ENCODE results near the gene DGLUCY.

GRCh38 chr14:91114079-91115065 lies 499 bp downstream of the DGLUCY start:
- TF ChIP-seq GLIS3 (CRISPR knock-in tag; IDR thresholded peaks at IDR 0.05): no peak
- no peak for TF ChIP-seq RARB (CRISPR knock-in tag; IDR thresholded peaks at IDR 0.05)
- TF ChIP-seq CSDC2 (CRISPR knock-in tag; IDR thresholded peaks at IDR 0.05): no peak
- no peak for TF ChIP-seq PATZ1 (CRISPR knock-in tag; IDR thresholded peaks at IDR 0.05; ENCODE audit: borderline replicate concordance)
- TF ChIP-seq ZNF565 (CRISPR knock-in tag; conservative IDR thresholded peaks at IDR 0.05; ENCODE audit: low read depth): no peak
- no peak for TF ChIP-seq BACH2 (CRISPR knock-in tag; IDR thresholded peaks at IDR 0.05; ENCODE audit: borderline replicate concordance)
- TF ChIP-seq ZFP3 (CRISPR knock-in tag; IDR thresholded peaks at IDR 0.05): no peak
- no peak for TF ChIP-seq SNAI2 (CRISPR knock-in tag; IDR thresholded peaks at IDR 0.05)
- TF ChIP-seq ZFP30 (CRISPR knock-in tag; IDR thresholded peaks at IDR 0.05): no peak
- no peak for TF ChIP-seq TCF4 (CRISPR knock-in tag; IDR thresholded peaks at IDR 0.05; ENCODE audit: borderline replicate concordance)
- TF ChIP-seq ZC3H10 (CRISPR knock-in tag; IDR thresholded peaks at IDR 0.05): no peak
- TF ChIP-seq, protein P1, sequence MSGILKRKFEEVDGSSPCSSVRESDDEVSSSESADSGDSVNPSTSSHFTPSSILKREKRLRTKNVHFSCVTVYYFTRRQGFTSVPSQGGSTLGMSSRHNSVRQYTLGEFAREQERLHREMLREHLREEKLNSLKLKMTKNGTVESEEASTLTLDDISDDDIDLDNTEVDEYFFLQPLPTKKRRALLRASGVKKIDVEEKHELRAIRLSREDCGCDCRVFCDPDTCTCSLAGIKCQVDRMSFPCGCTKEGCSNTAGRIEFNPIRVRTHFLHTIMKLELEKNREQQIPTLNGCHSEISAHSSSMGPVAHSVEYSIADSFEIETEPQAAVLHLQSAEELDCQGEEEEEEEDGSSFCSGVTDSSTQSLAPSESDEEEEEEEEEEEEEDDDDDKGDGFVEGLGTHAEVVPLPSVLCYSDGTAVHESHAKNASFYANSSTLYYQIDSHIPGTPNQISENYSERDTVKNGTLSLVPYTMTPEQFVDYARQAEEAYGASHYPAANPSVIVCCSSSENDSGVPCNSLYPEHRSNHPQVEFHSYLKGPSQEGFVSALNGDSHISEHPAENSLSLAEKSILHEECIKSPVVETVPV (CRISPR knock-in tag; IDR thresholded peaks at IDR 0.05): no peak
- TF ChIP-seq, protein P2, sequence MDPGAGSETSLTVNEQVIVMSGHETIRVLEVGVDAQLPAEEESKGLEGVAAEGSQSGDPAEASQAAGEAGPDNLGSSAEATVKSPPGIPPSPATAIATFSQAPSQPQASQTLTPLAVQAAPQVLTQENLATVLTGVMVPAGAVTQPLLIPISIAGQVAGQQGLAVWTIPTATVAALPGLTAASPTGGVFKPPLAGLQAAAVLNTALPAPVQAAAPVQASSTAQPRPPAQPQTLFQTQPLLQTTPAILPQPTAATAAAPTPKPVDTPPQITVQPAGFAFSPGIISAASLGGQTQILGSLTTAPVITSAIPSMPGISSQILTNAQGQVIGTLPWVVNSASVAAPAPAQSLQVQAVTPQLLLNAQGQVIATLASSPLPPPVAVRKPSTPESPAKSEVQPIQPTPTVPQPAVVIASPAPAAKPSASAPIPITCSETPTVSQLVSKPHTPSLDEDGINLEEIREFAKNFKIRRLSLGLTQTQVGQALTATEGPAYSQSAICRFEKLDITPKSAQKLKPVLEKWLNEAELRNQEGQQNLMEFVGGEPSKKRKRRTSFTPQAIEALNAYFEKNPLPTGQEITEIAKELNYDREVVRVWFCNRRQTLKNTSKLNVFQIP (CRISPR knock-in tag; IDR thresholded peaks at IDR 0.05; ENCODE audit: borderline replicate concordance, low read depth): no peak
- TF ChIP-seq ISL1 (CRISPR knock-in tag; IDR thresholded peaks at IDR 0.05): no peak

Measured in SK-N-SH treated with all-trans-retinoic acid at 6 μM for 48 hours (cell line).